Activated naive CD4-positive, alpha-beta T cell (primary cell): Measurements from ENCODE around the gene TSPAN18.

Experiments used
- DNase-seq, 4 experiments: peaks; one replicate each; lab custom pipeline; 2025; lab: John Stamatoyannopoulos, UW

The TSPAN18 gene

GRCh38 chr11:44711113-44711786 is 15.5 kb upstream of the TSPAN18 start:
- no peak for DNase-seq

GRCh38 chr11:44711787-44712608 is 14.8 kb upstream of the TSPAN18 start:
- DNase-seq: no peak

- no peak for DNase-seq
Observed at GRCh38 chr11:44713022-44713421, 13.7 kb upstream of the TSPAN18 start.

- DNase-seq: no peak
Observed at GRCh38 chr11:44716256-44716655, 10.5 kb upstream of the TSPAN18 start.

- DNase-seq: no peak
Observed at GRCh38 chr11:44718057-44718456, 8.7 kb upstream of the TSPAN18 start.

GRCh38 chr11:44718612-44719390 is 8.0 kb upstream of the TSPAN18 start:
- DNase-seq: no peak

- no peak for DNase-seq
Observed at GRCh38 chr11:44725016-44725685, 1.6 kb upstream of the TSPAN18 start.

- DNase-seq: no peak
Observed at GRCh38 chr11:44725757-44726282, 942 bp upstream of the TSPAN18 start.

GRCh38 chr11:44727114-44727372 is 281 bp downstream of the TSPAN18 start:
- no peak for DNase-seq

- peak; percentile 31 to 72 (median 58) for DNase-seq
Observed at GRCh38 chr11:44727373-44728287, 868 bp downstream of the TSPAN18 start.

GRCh38 chr11:44728491-44728910 is 1.7 kb downstream of the TSPAN18 start:
- no peak for DNase-seq

GRCh38 chr11:44729063-44729462 is 2.3 kb downstream of the TSPAN18 start:
- no peak for DNase-seq

- no peak for DNase-seq
Observed at GRCh38 chr11:44729713-44730112, 3.0 kb downstream of the TSPAN18 start.

GRCh38 chr11:44730775-44731174 is 4.0 kb downstream of the TSPAN18 start:
- DNase-seq: no peak

- DNase-seq: no peak
Observed at GRCh38 chr11:44731685-44732430, 5.1 kb downstream of the TSPAN18 start.

GRCh38 chr11:44732564-44732963 is 5.8 kb downstream of the TSPAN18 start:
- no peak for DNase-seq

- DNase-seq: no peak
Observed at GRCh38 chr11:44733877-44734276, 7.1 kb downstream of the TSPAN18 start.

- DNase-seq: no peak
Observed at GRCh38 chr11:44734843-44735381, 8.2 kb downstream of the TSPAN18 start.

- no peak for DNase-seq
Observed at GRCh38 chr11:44736791-44737190, 10.0 kb downstream of the TSPAN18 start.
